ENCODE results near the gene MYO10.

The MYO10 gene

DNA sequence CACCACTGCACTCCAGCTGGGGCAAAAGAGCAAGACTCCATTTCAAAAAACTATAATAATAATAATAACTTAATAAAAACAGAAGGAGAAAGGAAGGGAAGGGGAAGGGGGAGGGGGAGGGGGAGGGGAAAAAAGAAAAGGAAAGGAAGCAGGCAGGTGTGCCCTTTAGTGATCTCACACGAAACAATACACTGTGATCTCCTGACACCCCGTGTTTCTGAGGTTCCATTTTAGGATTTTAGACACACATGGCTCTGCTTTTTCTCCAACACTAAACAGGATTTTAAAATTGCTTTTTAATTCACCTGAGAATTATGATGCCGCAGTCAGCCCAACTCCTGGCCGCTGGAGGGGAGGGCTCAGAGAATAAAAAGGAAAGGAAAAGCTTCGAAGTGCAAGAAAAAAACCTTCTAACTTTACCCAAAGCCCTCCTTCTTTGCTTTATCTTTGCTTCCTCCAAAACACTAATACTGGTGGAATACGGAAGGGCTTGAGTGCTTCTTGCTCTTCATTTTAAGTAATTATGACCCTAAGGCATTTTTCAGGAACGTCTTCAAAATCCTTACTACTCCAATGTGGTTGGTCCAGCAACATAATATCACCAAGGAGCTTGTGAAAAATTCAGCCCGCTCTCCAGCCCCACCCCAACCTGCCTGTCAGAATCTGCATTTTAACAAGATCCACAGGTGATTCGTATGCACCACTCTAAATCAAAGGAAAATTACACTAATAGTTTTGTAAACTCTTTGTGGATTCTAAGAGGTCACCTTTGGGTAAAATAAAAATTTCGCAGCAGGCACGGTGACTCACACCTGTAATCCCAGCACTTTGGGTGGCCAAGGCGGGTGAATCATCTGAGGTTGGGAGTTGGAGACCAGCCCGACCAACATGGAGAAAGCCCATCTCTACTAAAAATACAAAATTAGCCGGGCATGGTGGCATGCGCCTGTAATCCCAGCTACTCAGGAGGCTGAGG lies 66.0 kb downstream of the MYO10 start:
- TF ChIP-seq CTCF (IDR thresholded peaks at IDR 0.05; ENCODE audit: low read depth, low read length) = no peak
- H3K4me3 ChIP-seq (ENCODE audit: low read depth, low read length) = no peak overlapping the region

DNA sequence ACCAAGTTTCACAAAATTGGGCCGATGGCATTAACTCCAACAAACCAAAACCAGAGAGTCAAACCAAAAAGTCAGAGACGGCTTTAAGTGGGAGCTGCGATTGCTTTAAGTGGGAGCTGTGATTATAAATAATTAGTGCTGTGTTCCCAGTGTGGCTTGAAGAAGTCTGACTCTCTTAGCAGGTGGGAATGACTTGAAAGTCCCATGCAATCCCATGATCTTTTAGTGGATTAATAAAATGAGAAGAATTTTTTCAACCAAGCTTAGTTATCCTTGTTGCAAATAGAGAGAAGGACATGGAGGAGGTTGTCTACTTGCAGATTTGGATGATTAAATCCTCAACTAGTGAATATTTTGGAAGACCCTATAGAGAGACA lies 68.5 kb downstream of the MYO10 start:
- no peak for TF ChIP-seq CTCF (IDR thresholded peaks at IDR 0.05; ENCODE audit: low read depth, low read length)

DNA sequence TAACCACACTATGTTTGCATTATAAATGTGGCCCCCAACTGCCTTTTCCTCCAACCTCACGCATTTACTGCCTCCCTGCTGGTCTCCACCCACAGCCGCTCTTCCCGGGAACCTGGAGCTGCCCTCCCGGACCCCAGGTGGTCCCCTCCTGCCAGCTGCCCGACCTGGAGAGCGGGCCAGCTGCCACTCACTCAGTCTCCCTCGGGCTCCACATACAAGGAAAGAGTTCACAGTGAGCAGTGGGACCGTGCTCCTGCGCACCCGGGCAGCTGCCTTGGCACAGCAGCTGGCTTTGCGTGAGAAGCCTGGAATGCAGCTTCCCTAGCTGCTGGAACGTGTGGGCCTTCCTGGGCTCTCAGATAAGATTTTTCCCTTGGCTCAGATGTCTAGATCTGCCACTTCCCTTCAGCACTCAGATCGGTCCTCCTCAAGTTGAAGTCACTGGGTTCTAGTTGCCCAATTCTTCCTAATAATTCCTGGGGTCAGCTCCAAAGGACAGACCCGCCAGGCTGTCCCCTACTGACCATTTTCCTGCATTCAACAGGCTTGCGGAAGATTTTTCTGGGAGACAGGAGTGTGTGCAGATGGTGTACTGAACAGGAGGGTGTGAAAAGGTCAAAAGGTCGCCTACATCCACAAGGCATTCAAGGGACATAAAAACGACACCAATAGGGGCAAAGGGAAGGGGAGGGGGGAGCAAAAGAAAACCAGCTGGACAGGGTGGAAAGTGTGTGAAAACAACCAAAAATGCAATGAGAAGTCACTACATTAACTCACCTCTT lies 69.1 kb downstream of the MYO10 start:
- no peak for TF ChIP-seq CTCF (IDR thresholded peaks at IDR 0.05; ENCODE audit: low read depth, low read length)
- H3K4me3 ChIP-seq (ENCODE audit: low read depth, low read length) = no peak overlapping the region

More for the DNA sequence above, 68.5 kb downstream of the MYO10 start:
- no peak overlapping the region for H3K4me3 ChIP-seq (ENCODE audit: low read depth, low read length)

DNA sequence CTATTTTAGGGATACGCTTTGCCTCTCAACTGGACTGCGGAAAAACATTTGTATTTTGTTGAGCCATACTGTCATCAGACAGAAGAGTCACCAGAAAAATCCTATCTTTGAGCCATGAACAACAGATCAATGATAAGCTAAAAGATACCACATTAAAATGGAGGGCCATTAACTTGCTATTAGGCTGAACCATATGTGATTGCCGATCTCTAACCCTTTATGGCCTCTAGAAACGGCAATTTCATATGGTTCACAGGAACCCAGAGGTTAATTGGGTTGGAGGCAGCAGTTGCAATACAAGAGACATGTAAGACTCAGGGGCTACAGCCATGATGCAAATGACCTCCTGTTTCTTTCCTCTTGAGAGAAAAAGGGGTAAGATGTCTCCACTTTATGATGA lies 69.8 kb downstream of the MYO10 start:
- TF ChIP-seq CTCF (IDR thresholded peaks at IDR 0.05; ENCODE audit: low read depth, low read length) = no peak
- H3K4me3 ChIP-seq (ENCODE audit: low read depth, low read length) = no peak overlapping the region

DNA sequence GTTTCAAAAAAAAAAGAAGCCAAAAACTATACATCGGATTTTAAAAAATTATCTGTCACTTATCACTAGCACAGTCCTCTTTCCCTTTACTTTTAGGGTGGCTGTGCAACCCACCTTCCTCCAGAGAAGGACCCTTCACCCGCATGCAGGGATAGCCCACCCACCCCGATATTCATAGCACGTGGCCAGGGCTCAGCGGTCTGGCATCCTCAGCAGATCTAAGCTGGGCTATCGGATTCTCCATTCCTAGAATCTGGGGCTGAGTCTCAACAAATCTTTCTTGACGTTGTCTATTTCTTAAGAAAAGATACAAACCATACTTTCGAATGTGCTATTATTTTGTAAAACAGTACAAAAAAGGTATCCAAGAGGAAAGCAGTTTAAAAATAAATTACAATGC lies 70.9 kb downstream of the MYO10 start:
- no peak for TF ChIP-seq CTCF (IDR thresholded peaks at IDR 0.05; ENCODE audit: low read depth, low read length)
- H3K4me3 ChIP-seq (ENCODE audit: low read depth, low read length) = no peak overlapping the region

- no peak for TF ChIP-seq CTCF (IDR thresholded peaks at IDR 0.05; ENCODE audit: low read depth, low read length)
- H3K4me3 ChIP-seq (ENCODE audit: low read depth, low read length) = no peak overlapping the region
Observed at GRCh38 chr5:16864631-16865131, 71.4 kb downstream of the MYO10 start.
